HG02884 (cell line): Measurements from ENCODE around the gene PARP4.
"Not testable (repeated sequence)": the region's sequence is repeated elsewhere in the genome, so short reads cannot be mapped to it uniquely, and the experiment has no call there.

Experiments used
- ATAC-seq: cut with Tn5 transposase; IDR thresholded peaks from one replicate; pipeline ENCODE4 v1.9.1; 2021; ENCODE audit warnings: mild to moderate bottlenecking, moderate library complexity; ENCODE audit not compliant: unreplicated experiment

The PARP4 gene

GRCh38 chr13:24454056-24454455 is 58.5 kb downstream of the PARP4 start:
- ATAC-seq = no peak

- ATAC-seq = no peak
Observed at GRCh38 chr13:24452044-24452443, 60.5 kb downstream of the PARP4 start.

- no peak for ATAC-seq
Observed at GRCh38 chr13:24450530-24450929, 62.0 kb downstream of the PARP4 start.

- not testable (repeated sequence) for ATAC-seq
Observed at GRCh38 chr13:24444851-24445250, 67.7 kb downstream of the PARP4 start.

GRCh38 chr13:24443366-24443765 is 69.2 kb downstream of the PARP4 start:
- no peak for ATAC-seq

- ATAC-seq = not testable (repeated sequence)
Observed at GRCh38 chr13:24426045-24426444, 86.5 kb downstream of the PARP4 start.

GRCh38 chr13:24419668-24420067 is 92.9 kb downstream of the PARP4 start:
- not testable (repeated sequence) for ATAC-seq

- ATAC-seq = no peak
Observed at GRCh38 chr13:24407844-24408243, 104.7 kb downstream of the PARP4 start.

GRCh38 chr13:24406524-24406923 is 106.1 kb downstream of the PARP4 start:
- ATAC-seq = no peak

GRCh38 chr13:24396821-24397220 is 115.8 kb downstream of the PARP4 start:
- no peak for ATAC-seq

- ATAC-seq = no peak
Observed at GRCh38 chr13:24392972-24393371, 119.6 kb downstream of the PARP4 start.

GRCh38 chr13:24391771-24392683 is 120.6 kb downstream of the PARP4 start:
- ATAC-seq = not testable (repeated sequence)

- ATAC-seq = not testable (repeated sequence)
Observed at GRCh38 chr13:24390795-24391194, 121.8 kb downstream of the PARP4 start.

- no peak for ATAC-seq
Observed at GRCh38 chr13:24389506-24389905, 123.1 kb downstream of the PARP4 start.

GRCh38 chr13:24388743-24389142 is 123.8 kb downstream of the PARP4 start:
- not testable (repeated sequence) for ATAC-seq

- ATAC-seq = no peak
Observed at GRCh38 chr13:24386816-24387708, 125.5 kb downstream of the PARP4 start.

- ATAC-seq = no peak
Observed at GRCh38 chr13:24385902-24386301, 126.7 kb downstream of the PARP4 start.

- ATAC-seq = not testable (repeated sequence)
Observed at GRCh38 chr13:24384946-24385345, 127.6 kb downstream of the PARP4 start.

GRCh38 chr13:24384091-24384490 is 128.5 kb downstream of the PARP4 start:
- ATAC-seq = not testable (repeated sequence)

- ATAC-seq = no peak
Observed at GRCh38 chr13:24381541-24382265, 130.9 kb downstream of the PARP4 start.

GRCh38 chr13:24380881-24381280 is 131.7 kb downstream of the PARP4 start:
- ATAC-seq = not testable (repeated sequence)
